H9 (cell line): ENCODE measurements around the gene ZFPM1. TPM values are rescaled to one million over a fixed set of nuclear protein-coding genes. Genes with fewer than 3 reads are reported as not detected.

ENCODE experiments used
- DNase-seq: peaks from one replicate; pipeline ENCODE4 v3.0.0-alpha.2; 2017
- H2AFZ ChIP-seq: one replicate; pipeline ENCODE4 v1.6.1; 2013; ENCODE audit warnings: mild to moderate bottlenecking, low read length, control low read depth, moderate library complexity
- H2AK5ac ChIP-seq: 2 replicates; pipeline ENCODE4 v1.6.1; 2013; ENCODE audit warnings: low read length, control low read depth, mixed read lengths; ENCODE audit not compliant: insufficient read length
- H2BK120ac ChIP-seq: one replicate; pipeline ENCODE4 v1.6.1; 2013; ENCODE audit warnings: low read depth, mild to moderate bottlenecking, low read length, control low read depth, inconsistent platforms; ENCODE audit not compliant: poor library complexity, severe bottlenecking
- H2BK12ac ChIP-seq: 2 replicates; pipeline ENCODE4 v1.6.1; 2013; ENCODE audit warnings: low read length, control low read depth, mixed read lengths, low read depth; ENCODE audit not compliant: insufficient read length
- H2BK15ac ChIP-seq: 2 replicates; pipeline ENCODE4 v1.6.1; 2013; ENCODE audit warnings: low read depth, low read length, control low read depth
- H2BK20ac ChIP-seq: one replicate; pipeline ENCODE4 v1.6.1; 2013; ENCODE audit warnings: low read depth, mild to moderate bottlenecking, low read length, control low read depth, inconsistent platforms; ENCODE audit not compliant: poor library complexity, severe bottlenecking
- H2BK5ac ChIP-seq: 2 replicates; pipeline ENCODE4 v1.6.1; 2013; ENCODE audit warnings: low read length, control low read depth, mixed read lengths; ENCODE audit not compliant: insufficient read length
- H3K14ac ChIP-seq: 2 replicates; pipeline ENCODE4 v1.6.1; 2013; ENCODE audit warnings: low read length, control low read depth; ENCODE audit not compliant: insufficient read depth
- H3K18ac ChIP-seq: 2 replicates; pipeline ENCODE4 v1.6.1; 2013; ENCODE audit warnings: low read depth, mild to moderate bottlenecking, mixed read lengths, low read length, control low read depth; ENCODE audit not compliant: insufficient read length
- H3K23ac ChIP-seq: 2 replicates; pipeline ENCODE4 v1.6.1; 2013; ENCODE audit warnings: low read length, control low read depth, mixed read lengths, low read depth; ENCODE audit not compliant: insufficient read length
- H3K23me2 ChIP-seq: 2 replicates; pipeline ENCODE4 v1.6.1; 2013; ENCODE audit warnings: low read depth, mild to moderate bottlenecking, mixed read lengths, low read length, control low read depth; ENCODE audit not compliant: insufficient read length, poor library complexity, severe bottlenecking
- H3K27ac ChIP-seq: 2 replicates; pipeline ENCODE4 v1.5.1; 2013; ENCODE audit warnings: low read length, control low read depth, mixed read lengths, low read depth; ENCODE audit not compliant: insufficient read length
- H3K27me3 ChIP-seq: 2 replicates; pipeline ENCODE4 v1.6.1; 2013; ENCODE audit warnings: low read length, control low read depth, inconsistent platforms; ENCODE audit not compliant: insufficient read depth
- H3K4ac ChIP-seq: 2 replicates; pipeline ENCODE4 v1.6.1; 2013; ENCODE audit warnings: low read depth, mild to moderate bottlenecking, control low read depth, inconsistent platforms, low read length, moderate library complexity
- H3K4me1 ChIP-seq: 2 replicates; pipeline ENCODE4 v1.6.1; 2013; ENCODE audit warnings: low read length, control low read depth, inconsistent platforms; ENCODE audit not compliant: insufficient read depth
- H3K4me2 ChIP-seq: 2 replicates; pipeline ENCODE4 v1.6.1; 2013; ENCODE audit warnings: low read length, control low read depth, mixed read lengths; ENCODE audit not compliant: insufficient read length, insufficient read depth
- H3K56ac ChIP-seq: 2 replicates; pipeline ENCODE4 v1.6.1; 2013; ENCODE audit warnings: low read depth, mild to moderate bottlenecking, mixed read lengths, low read length, control low read depth; ENCODE audit not compliant: insufficient read length
- H3K79me1 ChIP-seq: 2 replicates; pipeline ENCODE4 v1.6.1; 2013; ENCODE audit warnings: low read depth, mild to moderate bottlenecking, moderate library complexity, low read length, control low read depth, inconsistent platforms; ENCODE audit not compliant: insufficient read depth, poor library complexity, severe bottlenecking
- H3K79me2 ChIP-seq: 2 replicates; pipeline ENCODE4 v1.6.1; 2013; ENCODE audit warnings: low read length, control low read depth, inconsistent platforms; ENCODE audit not compliant: insufficient read depth
- H3K9ac ChIP-seq: 2 replicates; pipeline ENCODE4 v1.6.1; 2013; ENCODE audit warnings: low read length, control low read depth, mixed read lengths; ENCODE audit not compliant: insufficient read length; ENCODE audit errors: extremely low read depth
- H3K9me3 ChIP-seq: one replicate; pipeline ENCODE4 v1.6.1; 2013; ENCODE audit warnings: low read depth, low read length, inconsistent platforms; ENCODE audit not compliant: control insufficient read depth
- H3T11ph ChIP-seq: one replicate; pipeline ENCODE4 v1.6.1; 2013; ENCODE audit warnings: mild to moderate bottlenecking, low read length, control low read depth, inconsistent platforms
- H4K20me1 ChIP-seq: one replicate; pipeline ENCODE4 v1.6.1; 2013; ENCODE audit not compliant: control insufficient read depth, insufficient read length, insufficient read depth
- H4K5ac ChIP-seq: 2 replicates; pipeline ENCODE4 v1.6.1; 2013; ENCODE audit warnings: low read depth, mild to moderate bottlenecking, mixed read lengths, low read length, control low read depth; ENCODE audit not compliant: insufficient read length
- H4K8ac ChIP-seq: replicated peaks from 2 replicates; pipeline ENCODE4 v1.6.1; 2013; ENCODE audit warnings: low read length, control low read depth, mixed read lengths, low read depth; ENCODE audit not compliant: insufficient read length
- H4K91ac ChIP-seq: 2 replicates; pipeline ENCODE4 v1.6.1; 2013; ENCODE audit warnings: low read depth, mild to moderate bottlenecking, moderate library complexity, mixed read lengths, low read length, control low read depth; ENCODE audit not compliant: insufficient read length
- H3K27ac Mint-ChIP-seq, 3 experiments: 2 replicates in 2 of 3; 3 replicates in 1 of 3; pipeline ENCODE4 v1.8.0; 2020 to 2021; ENCODE audit warnings: mixed read lengths in 3 of 3, mild to moderate bottlenecking in 1 of 3, moderate library complexity in 1 of 3
- H3K27me3 Mint-ChIP-seq: 2 replicates; pipeline ENCODE4 v1.8.0; 2021; ENCODE audit warnings: low read depth, mild to moderate bottlenecking, moderate library complexity, mixed read lengths
- H3K36me3 Mint-ChIP-seq, 3 experiments: 2 replicates in 2 of 3; 3 replicates in 1 of 3; pipeline ENCODE4 v1.8.0; 2020 to 2021; ENCODE audit warnings: low read depth in 3 of 3, mixed read lengths in 3 of 3; ENCODE audit not compliant: insufficient read depth in 1 of 3
- H3K4me1 Mint-ChIP-seq, 2 experiments: 2 replicates each; pipeline ENCODE4 v1.8.0; 2020; ENCODE audit warnings: mixed read lengths in 2 of 2
- H3K4me3 Mint-ChIP-seq, 2 experiments: 2 replicates in 1 of 2; 3 replicates in 1 of 2; pipeline ENCODE4 v1.8.0; 2020 to 2021; ENCODE audit warnings: mild to moderate bottlenecking in 2 of 2, mixed read lengths in 2 of 2, moderate library complexity in 1 of 2
- H3K9me3 Mint-ChIP-seq, 2 experiments: 2 replicates in 1 of 2; 3 replicates in 1 of 2; pipeline ENCODE4 v1.8.0; 2020; ENCODE audit warnings: mild to moderate bottlenecking in 2 of 2, mixed read lengths in 2 of 2, moderate library complexity in 1 of 2
- WGBS: extraction: QIAGEN DNeasy Blood & Tissue Kit; methylation state at CpG from one replicate; pipeline ENCODE4 v1.1.7; 2013; ENCODE audit warnings: missing lambda C conversion rate, low lambda C conversion rate, mixed read lengths; ENCODE audit not compliant: insufficient read length; ENCODE audit errors: extremely low coverage; 5-methylcytosine and 5-hydroxymethylcytosine counted together
- total RNA-seq: library from RNA; stranded (reverse); gene quantifications from 2 replicates; pipeline ENCODE4 v1.2.1, GENCODE V29; 2021
- TF ChIP-seq, protein P1 (sequence below): fragments of 200-600 bp; sonication (generic); conservative IDR thresholded peaks from 3 replicates; pipeline ENCODE4 v1.8.0; 2021; ENCODE audit warnings: antibody characterized with exemption, mild to moderate bottlenecking

ZFPM1 gene
- total RNA-seq, 1 experiment from 2014 or later, result 3.6 TPM

DNA sequence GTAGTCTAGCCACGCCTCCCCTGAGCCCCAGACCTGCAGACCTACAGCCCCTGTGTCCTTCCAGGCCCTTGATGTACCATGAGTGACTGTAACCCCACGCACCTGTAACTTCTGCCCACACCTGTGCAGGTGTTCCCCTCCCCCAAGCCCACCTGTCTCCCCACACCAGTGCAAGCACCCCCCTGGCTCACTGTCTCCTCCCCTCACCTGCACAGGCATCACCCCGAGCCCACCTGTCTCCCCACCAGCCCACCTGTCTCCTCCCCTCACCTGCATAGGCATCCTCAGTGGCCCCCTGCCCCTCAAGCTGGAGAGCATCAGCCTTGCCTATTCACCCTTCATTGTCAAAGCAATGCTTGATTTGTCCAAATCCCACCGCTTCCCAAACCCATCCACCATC, 84.8 kb downstream of the ZFPM1 start:
- no peak overlapping the region for H2BK120ac ChIP-seq
- no peaks in the 10 kb centered on the region for H3K9me3 ChIP-seq
- H2BK12ac ChIP-seq, result no peak overlapping the region
- H2BK15ac ChIP-seq, result no peak overlapping the region
- H3K9ac ChIP-seq, result no peak overlapping the region
- H3K23ac ChIP-seq, result no peak overlapping the region
- H2BK20ac ChIP-seq, result no peak overlapping the region
- TF ChIP-seq, protein P1, sequence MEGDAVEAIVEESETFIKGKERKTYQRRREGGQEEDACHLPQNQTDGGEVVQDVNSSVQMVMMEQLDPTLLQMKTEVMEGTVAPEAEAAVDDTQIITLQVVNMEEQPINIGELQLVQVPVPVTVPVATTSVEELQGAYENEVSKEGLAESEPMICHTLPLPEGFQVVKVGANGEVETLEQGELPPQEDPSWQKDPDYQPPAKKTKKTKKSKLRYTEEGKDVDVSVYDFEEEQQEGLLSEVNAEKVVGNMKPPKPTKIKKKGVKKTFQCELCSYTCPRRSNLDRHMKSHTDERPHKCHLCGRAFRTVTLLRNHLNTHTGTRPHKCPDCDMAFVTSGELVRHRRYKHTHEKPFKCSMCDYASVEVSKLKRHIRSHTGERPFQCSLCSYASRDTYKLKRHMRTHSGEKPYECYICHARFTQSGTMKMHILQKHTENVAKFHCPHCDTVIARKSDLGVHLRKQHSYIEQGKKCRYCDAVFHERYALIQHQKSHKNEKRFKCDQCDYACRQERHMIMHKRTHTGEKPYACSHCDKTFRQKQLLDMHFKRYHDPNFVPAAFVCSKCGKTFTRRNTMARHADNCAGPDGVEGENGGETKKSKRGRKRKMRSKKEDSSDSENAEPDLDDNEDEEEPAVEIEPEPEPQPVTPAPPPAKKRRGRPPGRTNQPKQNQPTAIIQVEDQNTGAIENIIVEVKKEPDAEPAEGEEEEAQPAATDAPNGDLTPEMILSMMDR, result no peak
- Mint-ChIP-seq H3K27me3 (peaks cover 29% of the 10 kb centered on the region), H3K9me3 (peaks cover 6% of the 10 kb centered on the region in 2 experiments; a peak in 4 of 5 replicates), H3K27ac (peak overlapping the region in 1 of 3 experiments; percentile 40; a peak in 1 of 7 replicates), H3K4me1 (peaks cover 2 to 46% of the 10 kb centered on the region in 2 experiments), H3K4me3 (no peak overlapping the region), H3K36me3 (peaks cover 4 to 7% (median 5%) of the 10 kb centered on the region in 3 experiments; a peak in 5 of 7 replicates)
- no peak overlapping the region for H3K18ac ChIP-seq
- no peak overlapping the region for H3K4me2 ChIP-seq
- no peak overlapping the region for H4K8ac ChIP-seq
- H4K5ac ChIP-seq, result no peak overlapping the region
- WGBS, result no CpG with 5 or more reads among the region's 4 CpGs
- no peak overlapping the region for H3T11ph ChIP-seq
- no peak overlapping the region for H2AK5ac ChIP-seq
- no peak overlapping the region for H4K91ac ChIP-seq
- peaks cover 7% of the 10 kb centered on the region for H3K23me2 ChIP-seq
- no peaks in the 10 kb centered on the region for H3K4me1 ChIP-seq
- no peaks in the 10 kb centered on the region for H3K27me3 ChIP-seq
- H3K4ac ChIP-seq, result no peak overlapping the region
- no peak overlapping the region for H2BK5ac ChIP-seq
- no peak overlapping the region for H3K56ac ChIP-seq
- no peak overlapping the region for H2AFZ ChIP-seq
- peak; percentile 20 for DNase-seq
- H4K20me1 ChIP-seq, result no peaks in the 10 kb centered on the region
- H3K14ac ChIP-seq, result no peak overlapping the region
- no peaks in the 10 kb centered on the region for H3K79me1 ChIP-seq
- H3K27ac ChIP-seq, result no peak overlapping the region
- H3K79me2 ChIP-seq, result no peaks in the 10 kb centered on the region
